HepG2 (cell line): ENCODE data around the gene USP1. TPM values are rescaled to one million over a fixed set of nuclear protein-coding genes. Genes with fewer than 3 reads are reported as not detected.

Experiments used
- AGO2 ChIP-seq: fragments of 200-400 bp; formaldehyde crosslinking; optimal IDR thresholded peaks from 2 replicates; pipeline ENCODE3; 2017; ENCODE audit warnings: mild to moderate bottlenecking, low read depth, low read length, moderate library complexity
- FOXK1 ChIP-seq: sonication (generic); formaldehyde crosslinking; IDR thresholded peaks from 2 replicates; pipeline ENCODE4 v1.4.0; 2020; ENCODE audit warnings: low read depth, missing genetic modification reagents, borderline replicate concordance
- HDAC6 ChIP-seq: fragments of 200-600 bp; sonication (generic); IDR thresholded peaks from 2 replicates; pipeline ENCODE4 v1.7.0; 2017; ENCODE audit warnings: mild to moderate bottlenecking, antibody characterized with exemption, low read length, low read depth
- NONO ChIP-seq, 2 experiments: fragments of 450-650 bp in 1 of 2; sonication (generic) in 1 of 2; formaldehyde crosslinking in 1 of 2; IDR thresholded peaks in 1 of 2; conservative IDR thresholded peaks in 1 of 2; 2 replicates each; pipeline versions ENCODE4 v1.6.1 to v1.8.0; 2017 to 2022; ENCODE audit warnings: mild to moderate bottlenecking in 1 of 2, missing genetic modification reagents in 1 of 2, moderate library complexity in 1 of 2
- RFXAP ChIP-seq: sonication (generic); formaldehyde crosslinking; IDR thresholded peaks from 2 replicates; pipeline ENCODE4 v1.4.0; 2020; ENCODE audit warnings: missing genetic modification reagents, borderline replicate concordance
- SALL2 ChIP-seq: sonication (generic); formaldehyde crosslinking; IDR thresholded peaks from 2 replicates; pipeline ENCODE4 v1.8.1; 2023; ENCODE audit warnings: mild to moderate bottlenecking, missing genetic modification reagents, inconsistent platforms
- SCMH1 ChIP-seq: sonication (generic); formaldehyde crosslinking; IDR thresholded peaks from 2 replicates; pipeline ENCODE4 v1.9.0; 2021; ENCODE audit warnings: missing genetic modification reagents, mild to moderate bottlenecking, borderline replicate concordance
- ZFP82 ChIP-seq: sonication (generic); formaldehyde crosslinking; IDR thresholded peaks from 2 replicates; pipeline ENCODE4 v1.5.1; 2020; ENCODE audit warnings: mild to moderate bottlenecking, missing genetic modification reagents, borderline replicate concordance
- ZNF275 ChIP-seq: sonication (generic); formaldehyde crosslinking; IDR thresholded peaks from 2 replicates; pipeline ENCODE4 v1.8.0; 2022; ENCODE audit warnings: missing genetic modification reagents, mild to moderate bottlenecking, inconsistent platforms, borderline replicate concordance
- ZNF670 ChIP-seq: sonication (generic); formaldehyde crosslinking; IDR thresholded peaks from 2 replicates; pipeline ENCODE4 v1.8.0; 2022; ENCODE audit warnings: mild to moderate bottlenecking, missing genetic modification reagents, borderline replicate concordance
- ZSCAN12 ChIP-seq: sonication (generic); formaldehyde crosslinking; IDR thresholded peaks from 2 replicates; pipeline ENCODE4 v1.9.0; 2021; ENCODE audit warnings: mild to moderate bottlenecking, missing genetic modification reagents
- polyA plus RNA-seq, 8 experiments: library from polyadenylated mRNA; depleted of rRNA in 3 of 8; stranded (reverse) in 7 of 8; unstranded in 1 of 8; fragments of >200 nt; fragmentation: Illumina TruSeq in 4 of 8; extraction: Trizol in 4 of 8; gene quantifications; 2 replicates each; pipeline versions ENCODE4 v1.2.1 to v1.2.3, GENCODE V29; 2011 to 2016; ENCODE audit warnings: low read depth in 4 of 8, missing spikeins in 1 of 8, mixed read lengths in 1 of 8; ENCODE audit not compliant: insufficient read depth in 1 of 8
- total RNA-seq, 5 experiments: library from RNA; depleted of rRNA; stranded (reverse); fragments of >200 nt; fragmentation: Illumina TruSeq; extraction: Trizol; gene quantifications; 2 replicates each; pipeline ENCODE4 v1.2.3, GENCODE V29; 2016; ENCODE audit warnings: low read depth in 1 of 5
- TF ChIP-seq, protein P1 (sequence below): sonication (generic); formaldehyde crosslinking; IDR thresholded peaks from 2 replicates; pipeline ENCODE4 v1.4.0; 2020; ENCODE audit warnings: mild to moderate bottlenecking, missing genetic modification reagents, borderline replicate concordance
- TF ChIP-seq, protein P2 (sequence below): sonication (generic); formaldehyde crosslinking; IDR thresholded peaks from 2 replicates; pipeline ENCODE4 v1.4.0; 2020; ENCODE audit warnings: mild to moderate bottlenecking, missing genetic modification reagents, borderline replicate concordance
- TF ChIP-seq, protein P3 (sequence below): IDR thresholded peaks from 2 replicates; pipeline ENCODE4 v1.6.1; 2016; ENCODE audit warnings: low read depth, control low read depth

USP1 gene
- total and polyA plus RNA-seq, 2 of the 13 experiments (the other 11 are each of a cell fraction or from before 2014, with no cell fraction given), result 9.0 to 64.6 TPM

GRCh38 chr1:62423580-62424242, 13.1 kb upstream of the USP1 start (continued):
- TF ChIP-seq, protein P1, sequence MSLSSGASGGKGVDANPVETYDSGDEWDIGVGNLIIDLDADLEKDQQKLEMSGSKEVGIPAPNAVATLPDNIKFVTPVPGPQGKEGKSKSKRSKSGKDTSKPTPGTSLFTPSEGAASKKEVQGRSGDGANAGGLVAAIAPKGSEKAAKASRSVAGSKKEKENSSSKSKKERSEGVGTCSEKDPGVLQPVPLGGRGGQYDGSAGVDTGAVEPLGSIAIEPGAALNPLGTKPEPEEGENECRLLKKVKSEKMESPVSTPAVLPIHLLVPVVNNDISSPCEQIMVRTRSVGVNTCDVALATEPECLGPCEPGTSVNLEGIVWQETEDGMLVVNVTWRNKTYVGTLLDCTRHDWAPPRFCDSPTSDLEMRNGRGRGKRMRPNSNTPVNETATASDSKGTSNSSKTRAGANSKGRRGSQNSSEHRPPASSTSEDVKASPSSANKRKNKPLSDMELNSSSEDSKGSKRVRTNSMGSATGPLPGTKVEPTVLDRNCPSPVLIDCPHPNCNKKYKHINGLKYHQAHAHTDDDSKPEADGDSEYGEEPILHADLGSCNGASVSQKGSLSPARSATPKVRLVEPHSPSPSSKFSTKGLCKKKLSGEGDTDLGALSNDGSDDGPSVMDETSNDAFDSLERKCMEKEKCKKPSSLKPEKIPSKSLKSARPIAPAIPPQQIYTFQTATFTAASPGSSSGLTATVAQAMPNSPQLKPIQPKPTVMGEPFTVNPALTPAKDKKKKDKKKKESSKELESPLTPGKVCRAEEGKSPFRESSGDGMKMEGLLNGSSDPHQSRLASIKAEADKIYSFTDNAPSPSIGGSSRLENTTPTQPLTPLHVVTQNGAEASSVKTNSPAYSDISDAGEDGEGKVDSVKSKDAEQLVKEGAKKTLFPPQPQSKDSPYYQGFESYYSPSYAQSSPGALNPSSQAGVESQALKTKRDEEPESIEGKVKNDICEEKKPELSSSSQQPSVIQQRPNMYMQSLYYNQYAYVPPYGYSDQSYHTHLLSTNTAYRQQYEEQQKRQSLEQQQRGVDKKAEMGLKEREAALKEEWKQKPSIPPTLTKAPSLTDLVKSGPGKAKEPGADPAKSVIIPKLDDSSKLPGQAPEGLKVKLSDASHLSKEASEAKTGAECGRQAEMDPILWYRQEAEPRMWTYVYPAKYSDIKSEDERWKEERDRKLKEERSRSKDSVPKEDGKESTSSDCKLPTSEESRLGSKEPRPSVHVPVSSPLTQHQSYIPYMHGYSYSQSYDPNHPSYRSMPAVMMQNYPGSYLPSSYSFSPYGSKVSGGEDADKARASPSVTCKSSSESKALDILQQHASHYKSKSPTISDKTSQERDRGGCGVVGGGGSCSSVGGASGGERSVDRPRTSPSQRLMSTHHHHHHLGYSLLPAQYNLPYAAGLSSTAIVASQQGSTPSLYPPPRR (CRISPR knock-in tag), result 0 out of 2 replicates have a peak, but pooled peaks have one; percentile 26
- TF ChIP-seq SCMH1 (no peak), AGO2 (no peak), FOXK1 (CRISPR knock-in tag) (peak; percentile 32; the same call in 1 of the 2 replicates), NONO (IDR thresholded peaks at IDR 0.05) (no peak), NONO (CRISPR knock-in tag; conservative IDR thresholded peaks at IDR 0.05) (no peak; the same call in 1 of the 2 replicates), ZFP82 (CRISPR knock-in tag) (no peak), HDAC6 (no peak), ZSCAN12 (CRISPR knock-in tag) (0 out of 2 replicates have a peak, but pooled peaks have one; percentile 71), SALL2 (peak; percentile 84), ZNF670 (CRISPR knock-in tag) (no peak), RFXAP (CRISPR knock-in tag) (peak; percentile 91), ZNF275 (CRISPR knock-in tag) (no peak)
- TF ChIP-seq, protein P2, sequence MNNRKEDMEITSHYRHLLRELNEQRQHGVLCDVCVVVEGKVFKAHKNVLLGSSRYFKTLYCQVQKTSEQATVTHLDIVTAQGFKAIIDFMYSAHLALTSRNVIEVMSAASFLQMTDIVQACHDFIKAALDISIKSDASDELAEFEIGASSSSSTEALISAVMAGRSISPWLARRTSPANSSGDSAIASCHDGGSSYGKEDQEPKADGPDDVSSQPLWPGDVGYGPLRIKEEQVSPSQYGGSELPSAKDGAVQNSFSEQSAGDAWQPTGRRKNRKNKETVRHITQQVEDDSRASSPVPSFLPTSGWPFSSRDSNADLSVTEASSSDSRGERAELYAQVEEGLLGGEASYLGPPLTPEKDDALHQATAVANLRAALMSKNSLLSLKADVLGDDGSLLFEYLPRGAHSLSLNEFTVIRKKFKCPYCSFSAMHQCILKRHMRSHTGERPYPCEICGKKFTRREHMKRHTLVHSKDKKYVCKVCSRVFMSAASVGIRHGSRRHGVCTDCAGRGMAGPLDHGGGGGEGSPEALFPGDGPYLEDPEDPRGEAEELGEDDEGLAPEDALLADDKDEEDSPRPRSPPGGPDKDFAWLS (CRISPR knock-in tag), result no peak
- TF ChIP-seq, protein P3, sequence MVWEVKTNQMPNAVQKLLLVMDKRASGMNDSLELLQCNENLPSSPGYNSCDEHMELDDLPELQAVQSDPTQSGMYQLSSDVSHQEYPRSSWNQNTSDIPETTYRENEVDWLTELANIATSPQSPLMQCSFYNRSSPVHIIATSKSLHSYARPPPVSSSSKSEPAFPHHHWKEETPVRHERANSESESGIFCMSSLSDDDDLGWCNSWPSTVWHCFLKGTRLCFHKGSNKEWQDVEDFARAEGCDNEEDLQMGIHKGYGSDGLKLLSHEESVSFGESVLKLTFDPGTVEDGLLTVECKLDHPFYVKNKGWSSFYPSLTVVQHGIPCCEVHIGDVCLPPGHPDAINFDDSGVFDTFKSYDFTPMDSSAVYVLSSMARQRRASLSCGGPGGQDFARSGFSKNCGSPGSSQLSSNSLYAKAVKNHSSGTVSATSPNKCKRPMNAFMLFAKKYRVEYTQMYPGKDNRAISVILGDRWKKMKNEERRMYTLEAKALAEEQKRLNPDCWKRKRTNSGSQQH (CRISPR knock-in tag), result no peak
